ENCODE results near the gene COA1.
"Not testable (repeated sequence)": the region's sequence is repeated elsewhere in the genome, so short reads cannot be mapped to it uniquely, and the experiment has no call there.

Gene COA1

GRCh38 chr7:43625980-43626379 is 103.3 kb downstream of the COA1 start:
- no peak for DNase-seq

- peak; percentile 32 for DNase-seq
Measured at GRCh38 chr7:43625453-43625852, 103.9 kb downstream of the COA1 start.

- DNase-seq: no peak
Measured at GRCh38 chr7:43624156-43624555, 105.2 kb downstream of the COA1 start.

- DNase-seq: no peak
Measured at GRCh38 chr7:43621729-43622448, 107.4 kb downstream of the COA1 start.

- no peak for DNase-seq
Measured at GRCh38 chr7:43619213-43620012, 109.9 kb downstream of the COA1 start.

- DNase-seq: no peak
Measured at GRCh38 chr7:43618073-43618472, 111.2 kb downstream of the COA1 start.

GRCh38 chr7:43616977-43617376 is 112.3 kb downstream of the COA1 start:
- no peak for DNase-seq

- no peak for DNase-seq
Measured at GRCh38 chr7:43615558-43616145, 113.7 kb downstream of the COA1 start.

GRCh38 chr7:43612599-43613589 is 116.4 kb downstream of the COA1 start:
- DNase-seq: no peak

- DNase-seq: no peak
Measured at GRCh38 chr7:43612128-43612527, 117.2 kb downstream of the COA1 start.

- DNase-seq: no peak
Measured at GRCh38 chr7:43609097-43609496, 120.2 kb downstream of the COA1 start.

GRCh38 chr7:43604251-43604650 is 125.1 kb downstream of the COA1 start:
- DNase-seq: no peak

- no peak for DNase-seq
Measured at GRCh38 chr7:43602256-43602655, 127.1 kb downstream of the COA1 start.

- no peak for DNase-seq
Measured at GRCh38 chr7:43600056-43600455, 129.3 kb downstream of the COA1 start.

- DNase-seq: not testable (repeated sequence)
Measured at GRCh38 chr7:43596426-43596825, 132.9 kb downstream of the COA1 start.

GRCh38 chr7:43594020-43594419 is 135.3 kb downstream of the COA1 start:
- DNase-seq: no peak

- DNase-seq: no peak
Measured at GRCh38 chr7:43593010-43593409, 136.3 kb downstream of the COA1 start.

GRCh38 chr7:43592326-43592725 is 137.0 kb downstream of the COA1 start:
- DNase-seq: no peak

GRCh38 chr7:43591558-43592180 is 137.7 kb downstream of the COA1 start:
- DNase-seq: no peak

- peak; percentile 24 for DNase-seq
Measured at GRCh38 chr7:43590862-43591557, 138.3 kb downstream of the COA1 start.

- no peak for DNase-seq
Measured at GRCh38 chr7:43589728-43590127, 139.6 kb downstream of the COA1 start.

Data from stimulated activated naive CD4-positive, alpha-beta T cell treated with Interleukin-2 at 50 U/mL for 16 hours (primary cell).